ENCODE data around the gene ARHGAP26. TPM values are rescaled to one million over a fixed set of nuclear protein-coding genes. Genes with fewer than 3 reads are reported as not detected.

ARHGAP26 gene
- total and polyA plus RNA-seq, 2 donors (not counting 3 experiments of a cell fraction or from before 2014, with no cell fraction given) = 3.1 to 16.2 TPM

- BruUV-seq (replicated peaks) = no TSS peak
- Histone ChIP-seq H3K9me3 (replicated peaks; ENCODE audit: control insufficient read depth, insufficient read depth, low read length) (no peaks in the 10 kb centered on the region), H3K9ac (replicated peaks; ENCODE audit: extremely low read depth, insufficient read depth, low read length) (peak overlapping the region; percentile 23), H3K27me3 (ENCODE audit: control insufficient read depth in 2 of 2, insufficient read depth in 2 of 2, low read length in 2 of 2) (no peaks in the 10 kb centered on the region), H3K9me1 (replicated peaks; ENCODE audit: control insufficient read depth, extremely low read depth, insufficient read depth, low read length) (no peaks in the 10 kb centered on the region), H4K20me1 (replicated peaks; ENCODE audit: control insufficient read depth, extremely low read depth, insufficient read depth, low read length) (no peaks in the 10 kb centered on the region), H3K27ac (ENCODE audit: insufficient read depth, low read depth, low read length) (peak overlapping the region; percentile 62), H3K36me3 (ENCODE audit: control insufficient read depth in 2 of 2, extremely low read depth in 1 of 2, insufficient read depth in 2 of 2, low read length in 2 of 2) (no peaks in the 10 kb centered on the region), H3K4me3 (replicated peaks in 1 of 3; ENCODE audit: insufficient read depth in 1 of 3, low read depth in 1 of 3, low read length in 3 of 3) (peak overlapping the region in 1 of 3 experiments; percentile 5), H3K79me2 (ENCODE audit: control insufficient read depth, insufficient read depth, low read length) (no peaks in the 10 kb centered on the region), H3K4me1 (ENCODE audit: control insufficient read depth, extremely low read depth, insufficient read depth, low read length) (peaks cover 62% of the 10 kb centered on the region), H3K4me2 (ENCODE audit: insufficient read depth, low read length) (peak overlapping the region; percentile 64), H2AFZ (ENCODE audit: low read depth, low read length) (peak overlapping the region; percentile 53)
- ChIA-PET POLR2A (no interaction called here), CTCF (interaction anchor here (0.9 to 2.5 kb wide), 7 partner anchors 11 to 422 kb away, joined by 3 to 23 read pairs (median 5); no protein-coding TSS in a partner anchor)
- FAIRE-seq = peak; percentile 79
- DNase-seq (ENCODE audit: low read depth, low spot score) = peak; percentile 75
- dilution Hi-C loops (cut with MboI; ENCODE audit: extremely low pct_ligation_motif_present, low sequenced_read_pairs) = no loop called here
- intact Hi-C loops (cut with micrococcal nuclease) = loop anchor here (1.0 to 2.0 kb wide), 2 partner anchors 20 to 55 kb away; no protein-coding TSS in a partner anchor
- TF ChIP-seq FOS (IDR thresholded peaks at IDR 0.05; ENCODE audit: borderline replicate concordance, insufficient read depth, low read length) (peak; percentile 4), MYC (IDR thresholded peaks at IDR 0.05; ENCODE audit: low read depth, low read length) (no peak), POLR2AphosphoS5 (IDR thresholded peaks at IDR 0.05; ENCODE audit: insufficient read depth, low read depth, low read length) (peak; percentile 43)
These were observed 212.0 kb downstream of the ARHGAP26 start for GRCh38 chr5:142981886-142982820.

- Histone ChIP-seq H3K9me3 (replicated peaks; ENCODE audit: control insufficient read depth, insufficient read depth, low read length) (no peaks in the 10 kb centered on the region), H4K20me1 (replicated peaks; ENCODE audit: control insufficient read depth, extremely low read depth, insufficient read depth, low read length) (no peaks in the 10 kb centered on the region), H3K9me1 (replicated peaks; ENCODE audit: control insufficient read depth, extremely low read depth, insufficient read depth, low read length) (no peaks in the 10 kb centered on the region), H3K27ac (ENCODE audit: insufficient read depth, low read depth, low read length) (peak overlapping the region; percentile 62), H3K4me3 (replicated peaks in 1 of 3; ENCODE audit: insufficient read depth in 1 of 3, low read depth in 1 of 3, low read length in 3 of 3) (no peak overlapping the region), H3K4me2 (ENCODE audit: insufficient read depth, low read length) (peak overlapping the region; percentile 64), H3K36me3 (ENCODE audit: control insufficient read depth in 2 of 2, extremely low read depth in 1 of 2, insufficient read depth in 2 of 2, low read length in 2 of 2) (no peaks in the 10 kb centered on the region), H3K27me3 (ENCODE audit: control insufficient read depth in 2 of 2, insufficient read depth in 2 of 2, low read length in 2 of 2) (no peaks in the 10 kb centered on the region), H3K79me2 (ENCODE audit: control insufficient read depth, insufficient read depth, low read length) (no peaks in the 10 kb centered on the region), H3K9ac (replicated peaks; ENCODE audit: extremely low read depth, insufficient read depth, low read length) (peak overlapping the region; percentile 23), H2AFZ (ENCODE audit: low read depth, low read length) (peak overlapping the region; percentile 53), H3K4me1 (ENCODE audit: control insufficient read depth, extremely low read depth, insufficient read depth, low read length) (peaks cover 56% of the 10 kb centered on the region)
- DNase-seq (ENCODE audit: low read depth, low spot score) = no peak
- no peak for TF ChIP-seq JUN (IDR thresholded peaks at IDR 0.05; ENCODE audit: borderline replicate concordance, insufficient read depth, insufficient read length, low read depth)
- TF ChIP-seq CTCF (IDR thresholded peaks at IDR 0.05; ENCODE audit: extremely low read depth in 1 of 2, insufficient read depth in 1 of 2, low read depth in 1 of 2, low read length in 2 of 2) = peak in 1 of 2 donors; percentile 3
- no peak for TF ChIP-seq POLR2AphosphoS5 (IDR thresholded peaks at IDR 0.05; ENCODE audit: insufficient read depth, low read depth, low read length)
- no peak for TF ChIP-seq MYC (IDR thresholded peaks at IDR 0.05; ENCODE audit: low read depth, low read length)
- no peak for TF ChIP-seq FOS (IDR thresholded peaks at IDR 0.05; ENCODE audit: borderline replicate concordance, insufficient read depth, low read length)
- intact Hi-C loops (cut with micrococcal nuclease) (loop anchor here (2.0 kb wide), 1 partner anchor 54 kb away; no protein-coding TSS in a partner anchor), dilution Hi-C loops (cut with MboI; ENCODE audit: extremely low pct_ligation_motif_present, low sequenced_read_pairs) (no loop called here)
- no peak for FAIRE-seq
- BruUV-seq (replicated peaks) = no TSS peak
- ChIA-PET POLR2A (no interaction called here), CTCF (interaction anchor here (1.5 to 2.5 kb wide), 5 partner anchors 10 to 422 kb away, joined by 3 to 23 read pairs (median 8); no protein-coding TSS in a partner anchor)
These were observed 212.6 kb downstream of the ARHGAP26 start for GRCh38 chr5:142982821-142983200.
